Vagina (tissue), 2 donors: ENCODE results near the gene RAI2.

ENCODE experiments used
- POLR2A ChIP-seq, 2 donors: fragments of 450-650 bp; IDR thresholded peaks; one replicate each; pipeline ENCODE4 v1.6.1; 2017; ENCODE audit warnings: antibody characterized with exemption in 2 of 2, mild to moderate bottlenecking in 2 of 2, moderate library complexity in 2 of 2
- TF ChIP-seq, protein P1 (sequence below), 3 experiments: fragments of 450-650 bp in 2 of 3; fragments of 200-600 bp in 1 of 3; sonication (generic) in 1 of 3; IDR thresholded peaks; one replicate each; pipeline ENCODE4 v1.5.1; 2017 to 2019; ENCODE audit warnings: antibody characterized with exemption in 3 of 3, mild to moderate bottlenecking in 2 of 3, moderate library complexity in 2 of 3

GRCh38 chrX:17779434-17779833 lies 81.7 kb downstream of the RAI2 start:
- TF ChIP-seq, protein P1, sequence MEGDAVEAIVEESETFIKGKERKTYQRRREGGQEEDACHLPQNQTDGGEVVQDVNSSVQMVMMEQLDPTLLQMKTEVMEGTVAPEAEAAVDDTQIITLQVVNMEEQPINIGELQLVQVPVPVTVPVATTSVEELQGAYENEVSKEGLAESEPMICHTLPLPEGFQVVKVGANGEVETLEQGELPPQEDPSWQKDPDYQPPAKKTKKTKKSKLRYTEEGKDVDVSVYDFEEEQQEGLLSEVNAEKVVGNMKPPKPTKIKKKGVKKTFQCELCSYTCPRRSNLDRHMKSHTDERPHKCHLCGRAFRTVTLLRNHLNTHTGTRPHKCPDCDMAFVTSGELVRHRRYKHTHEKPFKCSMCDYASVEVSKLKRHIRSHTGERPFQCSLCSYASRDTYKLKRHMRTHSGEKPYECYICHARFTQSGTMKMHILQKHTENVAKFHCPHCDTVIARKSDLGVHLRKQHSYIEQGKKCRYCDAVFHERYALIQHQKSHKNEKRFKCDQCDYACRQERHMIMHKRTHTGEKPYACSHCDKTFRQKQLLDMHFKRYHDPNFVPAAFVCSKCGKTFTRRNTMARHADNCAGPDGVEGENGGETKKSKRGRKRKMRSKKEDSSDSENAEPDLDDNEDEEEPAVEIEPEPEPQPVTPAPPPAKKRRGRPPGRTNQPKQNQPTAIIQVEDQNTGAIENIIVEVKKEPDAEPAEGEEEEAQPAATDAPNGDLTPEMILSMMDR (IDR thresholded peaks at IDR 0.05) = no peak
- TF ChIP-seq POLR2A (IDR thresholded peaks at IDR 0.05) = no peak
